ENCODE results near the gene NYAP2.

DNA sequence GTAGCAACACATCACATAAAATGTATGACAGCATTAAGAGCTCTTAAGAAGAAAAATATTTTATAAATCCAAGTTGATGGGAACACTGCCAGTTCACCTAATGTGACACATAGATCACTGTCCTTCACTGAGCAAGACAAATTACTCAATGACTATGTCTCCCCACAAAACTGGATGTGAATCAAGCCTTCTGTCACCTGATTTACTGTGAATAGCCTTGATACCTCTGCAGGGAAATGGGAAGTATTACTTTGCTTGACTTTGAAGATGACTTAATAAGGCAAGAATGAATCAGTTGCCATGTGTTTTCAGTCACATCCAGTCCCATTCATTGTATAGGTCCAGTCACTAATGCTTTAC is 94.6 kb downstream of the NYAP2 start:
- TF ChIP-seq, protein P1, sequence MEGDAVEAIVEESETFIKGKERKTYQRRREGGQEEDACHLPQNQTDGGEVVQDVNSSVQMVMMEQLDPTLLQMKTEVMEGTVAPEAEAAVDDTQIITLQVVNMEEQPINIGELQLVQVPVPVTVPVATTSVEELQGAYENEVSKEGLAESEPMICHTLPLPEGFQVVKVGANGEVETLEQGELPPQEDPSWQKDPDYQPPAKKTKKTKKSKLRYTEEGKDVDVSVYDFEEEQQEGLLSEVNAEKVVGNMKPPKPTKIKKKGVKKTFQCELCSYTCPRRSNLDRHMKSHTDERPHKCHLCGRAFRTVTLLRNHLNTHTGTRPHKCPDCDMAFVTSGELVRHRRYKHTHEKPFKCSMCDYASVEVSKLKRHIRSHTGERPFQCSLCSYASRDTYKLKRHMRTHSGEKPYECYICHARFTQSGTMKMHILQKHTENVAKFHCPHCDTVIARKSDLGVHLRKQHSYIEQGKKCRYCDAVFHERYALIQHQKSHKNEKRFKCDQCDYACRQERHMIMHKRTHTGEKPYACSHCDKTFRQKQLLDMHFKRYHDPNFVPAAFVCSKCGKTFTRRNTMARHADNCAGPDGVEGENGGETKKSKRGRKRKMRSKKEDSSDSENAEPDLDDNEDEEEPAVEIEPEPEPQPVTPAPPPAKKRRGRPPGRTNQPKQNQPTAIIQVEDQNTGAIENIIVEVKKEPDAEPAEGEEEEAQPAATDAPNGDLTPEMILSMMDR (IDR thresholded peaks at IDR 0.05): no peak
- no peak for TF ChIP-seq POLR2AphosphoS5 (IDR thresholded peaks at IDR 0.05)
- no peak for TF ChIP-seq POLR2A (IDR thresholded peaks at IDR 0.05)
- TF ChIP-seq EP300 (IDR thresholded peaks at IDR 0.05; ENCODE audit: low read depth): no peak

All from transverse colon (tissue), 4 donors.